Upper lobe of left lung (tissue), 6 donors: Measurements from ENCODE around the gene LRP1B. TPM values are rescaled to one million over a fixed set of nuclear protein-coding genes. Genes with fewer than 3 reads are reported as not detected.

Experiments used
- ATAC-seq, 2 donors: fragments of 200-7000 bp; cut with Tn5 transposase; one replicate each; pipeline ENCODE4 v1.9.1; 2022; ENCODE audit warnings: mild to moderate bottlenecking in 2 of 2, moderate library complexity in 2 of 2; ENCODE audit not compliant: low FRiP score in 2 of 2
- DNase-seq, 2 donors: peaks; one replicate each; pipeline ENCODE4 v3.0.0-alpha.2; 2019 to 2020
- H3K27ac ChIP-seq, 4 donors: fragments of 200-600 bp; sonication (generic); one replicate each; pipeline ENCODE4 v1.5.1; 2016 to 2019
- H3K27me3 ChIP-seq, 4 donors: fragments of 200-600 bp; sonication (generic); one replicate each; pipeline ENCODE4 v1.5.1; 2017 to 2019
- H3K36me3 ChIP-seq, 4 donors: fragments of 200-600 bp; sonication (generic); one replicate each; pipeline ENCODE4 v1.5.1; 2016 to 2019
- H3K4me1 ChIP-seq, 4 donors: fragments of 200-600 bp; sonication (generic); one replicate each; pipeline ENCODE4 v1.5.1; 2018 to 2019
- H3K4me3 ChIP-seq, 4 donors: fragments of 200-600 bp; sonication (generic); one replicate each; pipeline ENCODE4 v1.5.1; 2017 to 2019; ENCODE audit warnings: mild to moderate bottlenecking in 2 of 4, moderate library complexity in 1 of 4
- H3K9me3 ChIP-seq, 4 donors: fragments of 200-600 bp; sonication (generic); one replicate each; pipeline ENCODE4 v1.5.1; 2018 to 2019
- CTCF ChIP-seq, 6 experiments: fragments of 450-650 bp in 4 of 6; fragments of 200-600 bp in 2 of 6; sonication (generic) in 2 of 6; IDR thresholded peaks; one replicate each; pipeline ENCODE4 v1.5.1; 2016 to 2019; ENCODE audit warnings: antibody characterized with exemption in 6 of 6
- EP300 ChIP-seq, 4 donors: sonication (generic); formaldehyde crosslinking; IDR thresholded peaks; one replicate each; pipeline ENCODE4 v1.5.1; 2017; ENCODE audit warnings: antibody characterized with exemption in 4 of 4, control low read depth in 2 of 4
- POLR2A ChIP-seq, 4 donors: fragments of 450-650 bp; IDR thresholded peaks; one replicate each; pipeline ENCODE4 v1.5.1; 2016 to 2017; ENCODE audit warnings: antibody characterized with exemption in 4 of 4, mild to moderate bottlenecking in 2 of 4
- POLR2AphosphoS5 ChIP-seq, 2 donors: sonication (generic); formaldehyde crosslinking; IDR thresholded peaks; one replicate each; pipeline ENCODE4 v1.5.1; 2017; ENCODE audit warnings: antibody characterized with exemption in 2 of 2
- WGBS, 2 donors: methylation state at CpG; one replicate each; pipeline ENCODE4 v1.1.5; 2017 to 2018; 5-methylcytosine and 5-hydroxymethylcytosine counted together
- total RNA-seq, 6 donors: library from RNA; depleted of rRNA in 4 of 6; stranded (reverse); fragments of >200 nt in 4 of 6; gene quantifications; one replicate each; pipeline versions ENCODE4 v1.1.0 to v1.2.1, GENCODE V29; 2016 to 2021
- donor health status: DM: no; HTN: no; CAD: no; lungs with moderate emphysema.
- donor health status: DM: no; HTN: yes; CAD: no; lungs with severe emphysema.

Gene LRP1B
- total RNA-seq, 6 donors from 2014 or later, result under 0.01 to 0.46 (median 0.11) TPM

GRCh38 chr2:141782574-141782973 is 348.2 kb downstream of the LRP1B start:
- Histone ChIP-seq H3K4me1 (no peaks in the 10 kb centered on the region), H3K36me3 (no peaks in the 10 kb centered on the region), H3K27ac (no peak overlapping the region), H3K27me3 (no peaks in the 10 kb centered on the region), H3K9me3 (no peaks in the 10 kb centered on the region), H3K4me3 (no peak overlapping the region)
- no peak for DNase-seq
- no peak for TF ChIP-seq CTCF (IDR thresholded peaks at IDR 0.05)
- 56 to 77% methylated on average over 1 of the region's 1 CpG for WGBS, 2 donors
- ATAC-seq, result no peak

- Histone ChIP-seq H3K27me3 (no peaks in the 10 kb centered on the region), H3K9me3 (no peaks in the 10 kb centered on the region), H3K27ac (no peak overlapping the region), H3K4me1 (no peaks in the 10 kb centered on the region), H3K4me3 (no peak overlapping the region), H3K36me3 (no peaks in the 10 kb centered on the region)
- DNase-seq, result no peak
- TF ChIP-seq CTCF (IDR thresholded peaks at IDR 0.05) (no peak), POLR2A (IDR thresholded peaks at IDR 0.05) (no peak), POLR2AphosphoS5 (IDR thresholded peaks at IDR 0.05) (no peak), EP300 (IDR thresholded peaks at IDR 0.05) (no peak)
- no peak for ATAC-seq
- WGBS, 2 donors, result 43 to 47% methylated on average over 2 of the region's 2 CpGs
These were observed 352.4 kb downstream of the LRP1B start for GRCh38 chr2:141778315-141778835.

- Histone ChIP-seq H3K36me3 (no peaks in the 10 kb centered on the region), H3K9me3 (no peaks in the 10 kb centered on the region), H3K27me3 (no peaks in the 10 kb centered on the region), H3K4me3 (no peak overlapping the region), H3K4me1 (no peaks in the 10 kb centered on the region), H3K27ac (no peak overlapping the region)
- no peak for DNase-seq
- no peak for TF ChIP-seq CTCF (IDR thresholded peaks at IDR 0.05)
- no peak for TF ChIP-seq EP300 (IDR thresholded peaks at IDR 0.05)
- no peak for TF ChIP-seq POLR2A (IDR thresholded peaks at IDR 0.05)
- no peak for TF ChIP-seq POLR2AphosphoS5 (IDR thresholded peaks at IDR 0.05)
- 84 to 87% methylated on average over 6 of the region's 6 CpGs for WGBS, 2 donors
- ATAC-seq, result no peak
These were observed 360.3 kb downstream of the LRP1B start for GRCh38 chr2:141770530-141770929.

- Histone ChIP-seq H3K36me3 (no peaks in the 10 kb centered on the region), H3K4me1 (no peaks in the 10 kb centered on the region)
These were observed 363.1 kb downstream of the LRP1B start for GRCh38 chr2:141767691-141768090.

More at GRCh38 chr2:141767691-141768090, 363.1 kb downstream of the LRP1B start:
- Histone ChIP-seq H3K4me3 (no peak overlapping the region), H3K27ac (no peak overlapping the region), H3K27me3 (no peaks in the 10 kb centered on the region), H3K9me3 (no peaks in the 10 kb centered on the region)
- ATAC-seq (no peak), DNase-seq (no peak)
- 76 to 89% methylated on average over 1 of the region's 1 CpG for WGBS, 2 donors
- no peak for TF ChIP-seq POLR2AphosphoS5 (IDR thresholded peaks at IDR 0.05)
- TF ChIP-seq POLR2A (IDR thresholded peaks at IDR 0.05), result no peak
- TF ChIP-seq EP300 (IDR thresholded peaks at IDR 0.05), result no peak
- no peak for TF ChIP-seq CTCF (IDR thresholded peaks at IDR 0.05)
